ENCODE results near the gene GHSR. TPM values are rescaled to one million over a fixed set of nuclear protein-coding genes. Genes with fewer than 3 reads are reported as not detected.

GHSR gene
- total RNA-seq, 4 donors from 2014 or later = not detected

DNA sequence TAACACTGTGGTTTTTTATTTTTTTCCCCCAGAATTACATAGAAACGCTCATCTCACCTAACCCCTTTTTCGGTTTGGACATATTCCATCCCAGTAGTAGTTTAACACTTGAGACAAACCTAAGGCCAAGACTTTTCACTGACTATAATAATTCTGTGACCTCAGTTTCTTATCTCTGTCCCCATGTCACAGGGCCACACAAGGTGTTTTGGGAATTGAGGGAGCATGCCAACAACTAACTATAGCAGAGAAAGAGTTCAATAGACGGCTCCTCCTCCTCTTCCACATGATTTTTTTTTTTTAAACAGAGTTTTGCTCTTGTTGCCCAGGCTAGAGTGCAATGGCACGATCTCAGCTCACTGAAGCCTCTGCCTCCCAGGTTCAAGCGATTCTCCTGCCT is 27.4 kb upstream of the GHSR start:
- intact Hi-C loops (cut with DNase I; ENCODE audit: low total_unique reads) = no loop called here
- no peaks in the 10 kb centered on the region for H3K36me3 ChIP-seq
- TF ChIP-seq POLR2A (IDR thresholded peaks at IDR 0.05) (no peak), POLR2AphosphoS5 (IDR thresholded peaks at IDR 0.05) (no peak)
- H3K9me3 ChIP-seq = no peaks in the 10 kb centered on the region
- in situ Hi-C loops (cut with MboI; ENCODE audit: low pct_ligation_motif_present in 1 of 4, low pct_unique_long_range_greater_than_20kb in 1 of 4, low sequenced_read_pairs in 3 of 4) = no loop called here
- no peaks in the 10 kb centered on the region for H3K27me3 ChIP-seq
- no peak for DNase-seq
- H3K4me1 ChIP-seq = peaks cover 0 to 6% (median 1%) of the 10 kb centered on the region in 4 donors
- H3K4me3 ChIP-seq = no peak overlapping the region
- H3K27ac ChIP-seq = no peak overlapping the region
- 91 to 98% methylated on average over 5 of the region's 5 CpGs for WGBS, 2 donors (ENCODE audit: low coverage in 1 of 2)

DNA sequence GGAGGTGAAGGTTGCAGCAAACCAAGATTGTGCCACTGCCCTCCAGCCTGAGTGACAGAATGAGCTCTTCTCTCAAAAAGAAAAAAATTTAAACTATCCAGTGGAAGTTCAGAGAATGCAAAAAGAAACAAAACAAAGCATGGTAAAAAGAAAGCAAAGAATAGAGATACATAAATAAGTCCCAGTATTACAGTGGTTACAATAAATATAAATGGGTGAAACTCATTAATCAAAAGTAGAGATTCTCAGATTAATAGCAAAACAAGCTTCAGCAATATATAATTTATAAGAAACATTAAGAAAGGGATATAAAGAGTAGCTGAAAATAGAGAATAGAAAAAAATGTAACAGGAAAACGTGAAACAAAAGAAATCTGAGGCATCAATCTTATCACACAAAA is 23.6 kb upstream of the GHSR start:
- Histone ChIP-seq H3K27me3 (no peaks in the 10 kb centered on the region), H3K4me1 (peaks cover 0 to 2% (median 0%) of the 10 kb centered on the region in 4 donors), H3K27ac (no peak overlapping the region), H3K36me3 (no peaks in the 10 kb centered on the region), H3K4me3 (no peak overlapping the region), H3K9me3 (no peaks in the 10 kb centered on the region)
- no peak for TF ChIP-seq POLR2AphosphoS5 (IDR thresholded peaks at IDR 0.05)
- no peak for TF ChIP-seq EP300 (IDR thresholded peaks at IDR 0.05; ENCODE audit: low read depth)
- no peak for TF ChIP-seq CTCF (IDR thresholded peaks at IDR 0.05)
- TF ChIP-seq POLR2A (IDR thresholded peaks at IDR 0.05) = no peak
- WGBS, 2 donors (ENCODE audit: low coverage in 1 of 2) = 50 to 67% methylated on average over 1 of the region's 1 CpG
- intact Hi-C loops (cut with DNase I; ENCODE audit: low total_unique reads) = no loop called here
- in situ Hi-C loops (cut with MboI; ENCODE audit: low pct_ligation_motif_present in 1 of 4, low pct_unique_long_range_greater_than_20kb in 1 of 4, low sequenced_read_pairs in 3 of 4) = no loop called here
- DNase-seq = no peak

DNA sequence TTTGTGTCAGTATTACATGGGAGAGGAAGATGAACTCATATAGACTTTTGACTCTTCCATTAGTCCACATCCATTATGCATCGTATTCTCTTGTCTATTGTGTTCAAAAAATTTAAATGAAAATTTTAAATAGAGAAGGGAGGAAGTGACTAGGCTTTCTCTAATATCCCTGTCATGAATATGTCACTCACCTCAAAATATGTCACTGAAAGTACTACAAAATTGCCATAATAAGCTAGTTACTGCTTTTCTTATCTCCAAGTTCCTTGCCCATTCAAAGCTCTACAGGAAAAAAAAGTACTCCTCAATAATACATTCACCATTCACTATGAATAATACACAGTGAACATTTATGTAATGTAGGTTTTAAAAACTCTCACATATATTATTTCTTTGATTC is 22.3 kb upstream of the GHSR start:
- DNase-seq = no peak
- in situ Hi-C loops (cut with MboI; ENCODE audit: low pct_ligation_motif_present in 1 of 4, low pct_unique_long_range_greater_than_20kb in 1 of 4, low sequenced_read_pairs in 3 of 4) = no loop called here
- TF ChIP-seq CTCF (IDR thresholded peaks at IDR 0.05) (no peak), POLR2AphosphoS5 (IDR thresholded peaks at IDR 0.05) (no peak), POLR2A (IDR thresholded peaks at IDR 0.05) (no peak), EP300 (IDR thresholded peaks at IDR 0.05; ENCODE audit: low read depth) (no peak)
- Histone ChIP-seq H3K4me1 (no peaks in the 10 kb centered on the region), H3K9me3 (no peaks in the 10 kb centered on the region), H3K27me3 (no peaks in the 10 kb centered on the region), H3K4me3 (no peak overlapping the region), H3K27ac (no peak overlapping the region), H3K36me3 (no peaks in the 10 kb centered on the region)
- WGBS, 2 donors (ENCODE audit: low coverage in 1 of 2) = 94 to 95% methylated on average over 1 of the region's 1 CpG
- intact Hi-C loops (cut with DNase I; ENCODE audit: low total_unique reads) = no loop called here

- no peaks in the 10 kb centered on the region for H3K9me3 ChIP-seq
- in situ Hi-C loops (cut with MboI; ENCODE audit: low pct_ligation_motif_present in 1 of 4, low pct_unique_long_range_greater_than_20kb in 1 of 4, low sequenced_read_pairs in 3 of 4) = no loop called here
- 81 to 85% methylated on average over 2 of the region's 2 CpGs for WGBS, 2 donors (ENCODE audit: low coverage in 1 of 2)
- intact Hi-C loops (cut with DNase I; ENCODE audit: low total_unique reads) = no loop called here
- TF ChIP-seq EP300 (IDR thresholded peaks at IDR 0.05; ENCODE audit: low read depth) (no peak), CTCF (IDR thresholded peaks at IDR 0.05) (no peak), POLR2A (IDR thresholded peaks at IDR 0.05) (no peak), POLR2AphosphoS5 (IDR thresholded peaks at IDR 0.05) (no peak)
- H3K4me3 ChIP-seq = no peak overlapping the region
- H3K27ac ChIP-seq = no peak overlapping the region
- no peaks in the 10 kb centered on the region for H3K36me3 ChIP-seq
- H3K4me1 ChIP-seq = no peaks in the 10 kb centered on the region
- H3K27me3 ChIP-seq = no peaks in the 10 kb centered on the region
- no peak for DNase-seq
Measured at GRCh38 chr3:172467170-172467824, 19.0 kb upstream of the GHSR start.
